ENCODE measurements around the gene GPBP1. TPM values are rescaled to one million over a fixed set of nuclear protein-coding genes. Genes with fewer than 3 reads are reported as not detected.
"Not testable (repeated sequence)": the region's sequence is repeated elsewhere in the genome, so short reads cannot be mapped to it uniquely, and the experiment has no call there.

Gene GPBP1
- total and polyA plus RNA-seq, 7 donors = 37.3 to 74.0 (median 53.1) TPM

DNA sequence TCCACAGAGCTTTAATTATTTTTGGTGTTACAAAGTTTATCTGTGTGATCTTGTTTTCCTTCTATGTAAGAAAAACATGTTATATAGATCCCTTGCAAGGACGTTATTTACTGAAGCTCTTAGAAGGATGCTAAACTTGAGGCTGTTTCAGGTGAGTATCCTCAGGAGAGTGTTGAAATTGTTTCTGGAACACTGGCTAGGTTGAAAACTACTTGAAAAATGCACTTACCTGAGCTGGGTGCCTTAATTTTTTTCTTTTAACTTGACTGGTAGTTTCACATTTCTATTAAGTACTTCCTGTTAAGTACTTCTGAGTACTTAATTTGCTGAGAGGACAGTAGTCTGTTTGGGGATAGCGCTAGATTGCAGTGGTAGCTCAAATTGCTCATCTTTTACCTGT lies 18.1 kb downstream of the GPBP1 start:
- no peak for DNase-seq
- WGBS, 3 donors = 86 to 92% (median 91%) methylated on average over 2 of the region's 2 CpGs
- H3K4me1 ChIP-seq = peaks cover 31% of the 10 kb centered on the region
- no peaks in the 10 kb centered on the region for H3K36me3 ChIP-seq (ENCODE audit: insufficient read depth in 1 of 2, low read depth in 1 of 2)
- no peak overlapping the region for H3K4me3 ChIP-seq
- ATAC-seq = no peak
- H3K27me3 ChIP-seq (ENCODE audit: insufficient read depth in 3 of 3, low read length in 2 of 3) = no peaks in the 10 kb centered on the region
- H3K9me3 ChIP-seq = no peaks in the 10 kb centered on the region
- H3K27ac ChIP-seq = no peak overlapping the region
- TF ChIP-seq, protein P1, sequence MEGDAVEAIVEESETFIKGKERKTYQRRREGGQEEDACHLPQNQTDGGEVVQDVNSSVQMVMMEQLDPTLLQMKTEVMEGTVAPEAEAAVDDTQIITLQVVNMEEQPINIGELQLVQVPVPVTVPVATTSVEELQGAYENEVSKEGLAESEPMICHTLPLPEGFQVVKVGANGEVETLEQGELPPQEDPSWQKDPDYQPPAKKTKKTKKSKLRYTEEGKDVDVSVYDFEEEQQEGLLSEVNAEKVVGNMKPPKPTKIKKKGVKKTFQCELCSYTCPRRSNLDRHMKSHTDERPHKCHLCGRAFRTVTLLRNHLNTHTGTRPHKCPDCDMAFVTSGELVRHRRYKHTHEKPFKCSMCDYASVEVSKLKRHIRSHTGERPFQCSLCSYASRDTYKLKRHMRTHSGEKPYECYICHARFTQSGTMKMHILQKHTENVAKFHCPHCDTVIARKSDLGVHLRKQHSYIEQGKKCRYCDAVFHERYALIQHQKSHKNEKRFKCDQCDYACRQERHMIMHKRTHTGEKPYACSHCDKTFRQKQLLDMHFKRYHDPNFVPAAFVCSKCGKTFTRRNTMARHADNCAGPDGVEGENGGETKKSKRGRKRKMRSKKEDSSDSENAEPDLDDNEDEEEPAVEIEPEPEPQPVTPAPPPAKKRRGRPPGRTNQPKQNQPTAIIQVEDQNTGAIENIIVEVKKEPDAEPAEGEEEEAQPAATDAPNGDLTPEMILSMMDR (IDR thresholded peaks at IDR 0.05) = no peak
- intact Hi-C loops (cut with DNase I) = no loop called here

DNA sequence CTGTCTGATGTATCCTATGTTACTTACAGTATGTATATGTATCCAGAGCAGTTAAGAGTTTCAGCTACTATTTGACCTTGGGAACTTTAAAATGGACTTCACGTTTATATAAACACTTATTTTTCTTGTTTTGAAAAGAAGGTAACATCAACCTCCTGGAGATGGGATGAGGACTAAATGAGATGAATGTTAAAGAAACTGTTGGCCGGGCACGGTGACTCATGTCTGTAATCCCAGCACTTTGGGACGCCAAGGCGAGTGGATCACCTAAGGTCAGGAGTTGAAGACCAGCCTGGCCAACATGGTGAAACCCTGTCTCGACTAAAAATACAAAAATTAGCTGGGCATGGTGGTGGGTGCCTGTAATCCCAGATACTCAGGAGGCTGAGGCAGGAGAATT lies 19.0 kb downstream of the GPBP1 start:
- 85 to 91% (median 89%) methylated on average over 6 of the region's 6 CpGs for WGBS, 3 donors
- ATAC-seq; H3K27me3 ChIP-seq (ENCODE audit: insufficient read depth in 3 of 3, low read length in 2 of 3); intact Hi-C loops (cut with DNase I); DNase-seq; H3K27ac ChIP-seq; H3K36me3 ChIP-seq (ENCODE audit: insufficient read depth in 1 of 2, low read depth in 1 of 2); H3K9me3 ChIP-seq; H3K4me3 ChIP-seq: not testable (repeated sequence)
- peaks cover 28% of the 10 kb centered on the region for H3K4me1 ChIP-seq

DNA sequence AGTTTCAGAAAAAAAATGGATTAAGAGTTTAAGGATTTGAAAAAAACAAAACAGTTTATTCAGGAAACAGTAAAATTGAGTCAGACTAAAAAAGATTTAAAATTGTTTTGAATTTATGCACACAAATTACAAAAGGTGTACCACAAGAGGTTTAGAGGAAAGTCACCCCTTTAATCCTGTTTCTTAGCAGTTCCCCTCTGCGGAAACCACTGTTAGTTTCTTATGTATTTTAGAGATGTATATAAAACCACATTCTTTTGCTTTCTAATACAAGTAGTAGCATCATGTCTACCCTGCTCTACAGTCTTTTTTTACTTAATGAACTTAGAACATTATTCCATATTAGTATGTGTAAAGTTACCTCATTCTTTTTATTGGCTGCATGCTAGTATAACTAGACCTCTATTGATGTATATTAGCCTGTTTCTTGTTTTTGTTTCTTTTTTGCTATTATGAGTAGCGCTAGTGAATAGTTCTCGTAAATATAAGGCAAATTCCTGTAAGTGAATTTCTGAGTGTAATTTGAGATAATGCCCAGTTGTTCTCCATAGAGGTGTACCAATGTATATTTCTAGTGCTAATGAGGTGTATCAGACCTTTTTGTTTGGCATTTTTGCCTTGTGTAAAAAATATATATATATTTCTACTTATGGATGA lies 20.0 kb downstream of the GPBP1 start:
- H3K36me3 ChIP-seq (ENCODE audit: insufficient read depth in 1 of 2, low read depth in 1 of 2) = no peaks in the 10 kb centered on the region
- WGBS, 3 donors = 98 to 99% (median 99%) methylated on average over 3 of the region's 3 CpGs
- no peak overlapping the region for H3K4me3 ChIP-seq
- H3K27me3 ChIP-seq (ENCODE audit: insufficient read depth in 3 of 3, low read length in 2 of 3) = no peaks in the 10 kb centered on the region
- DNase-seq = no peak
- intact Hi-C loops (cut with DNase I) = no loop called here
- TF ChIP-seq, protein P1 (IDR thresholded peaks at IDR 0.05) = no peak
- H3K4me1 ChIP-seq = peaks cover 26% of the 10 kb centered on the region
- H3K27ac ChIP-seq = no peak overlapping the region
- H3K9me3 ChIP-seq = no peaks in the 10 kb centered on the region
- no peak for ATAC-seq

DNA sequence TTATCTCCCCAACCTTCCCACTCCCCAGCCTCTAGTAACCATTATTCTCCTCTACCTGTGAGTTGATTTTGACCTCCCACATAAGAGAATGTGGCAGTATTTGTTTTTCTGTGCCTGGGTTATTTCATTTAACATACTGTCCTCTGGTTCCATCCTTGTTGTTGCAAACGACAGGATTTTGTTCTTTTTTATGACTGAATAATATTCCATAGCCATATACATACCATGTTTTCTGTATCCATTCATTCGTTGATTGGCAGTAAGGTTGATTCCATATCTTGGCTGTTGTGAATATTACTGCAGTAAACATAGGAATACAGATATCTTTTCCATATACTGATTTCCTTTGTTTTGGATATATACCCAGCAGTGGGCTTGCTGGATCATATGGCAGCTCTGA lies 20.8 kb downstream of the GPBP1 start:
- intact Hi-C loops (cut with DNase I) = no loop called here
- WGBS, 3 donors = 90 to 95% (median 91%) methylated on average over 2 of the region's 2 CpGs
- ATAC-seq (no peak), DNase-seq (no peak)
- Histone ChIP-seq H3K9me3 (no peaks in the 10 kb centered on the region), H3K4me1 (peaks cover 18% of the 10 kb centered on the region), H3K4me3 (no peak overlapping the region), H3K27ac (no peak overlapping the region), H3K27me3 (ENCODE audit: insufficient read depth in 3 of 3, low read length in 2 of 3) (no peaks in the 10 kb centered on the region), H3K36me3 (ENCODE audit: insufficient read depth in 1 of 2, low read depth in 1 of 2) (no peaks in the 10 kb centered on the region)
- TF ChIP-seq, protein P1 (IDR thresholded peaks at IDR 0.05) = no peak

DNA sequence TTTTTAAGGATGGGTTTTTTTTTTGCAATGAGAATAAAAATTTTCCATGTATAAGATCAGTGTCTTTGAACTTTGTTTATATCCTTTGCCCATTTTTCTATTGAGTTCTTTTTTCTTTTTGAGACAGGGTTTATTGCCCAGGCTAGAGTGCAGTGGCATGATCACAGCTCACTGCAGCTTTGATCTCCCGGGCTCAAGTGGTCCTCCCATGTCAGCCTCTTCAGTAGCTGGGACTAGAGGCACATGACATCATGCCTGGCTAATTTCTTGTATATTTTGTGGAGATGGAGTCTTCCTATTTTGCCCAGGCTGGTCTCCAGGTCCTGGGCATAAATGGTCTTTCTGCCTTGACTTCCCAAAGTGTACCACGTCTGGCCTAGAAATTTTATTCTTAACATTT lies 21.2 kb downstream of the GPBP1 start:
- DNase-seq (no peak), ATAC-seq (no peak)
- H3K9me3 ChIP-seq = no peaks in the 10 kb centered on the region
- no peaks in the 10 kb centered on the region for H3K36me3 ChIP-seq (ENCODE audit: insufficient read depth in 1 of 2, low read depth in 1 of 2)
- TF ChIP-seq, protein P1 (IDR thresholded peaks at IDR 0.05) = no peak
- peaks cover 14% of the 10 kb centered on the region for H3K4me1 ChIP-seq
- no peak overlapping the region for H3K4me3 ChIP-seq
- H3K27ac ChIP-seq = no peak overlapping the region
- intact Hi-C loops (cut with DNase I) = no loop called here
- no peaks in the 10 kb centered on the region for H3K27me3 ChIP-seq (ENCODE audit: insufficient read depth in 3 of 3, low read length in 2 of 3)
- 81 to 90% (median 86%) methylated on average over 2 of the region's 2 CpGs for WGBS, 3 donors
